ENCODE results near the gene BSDC1.

BSDC1 gene

GRCh38 chr1:32350785-32351398 lies 43.3 kb downstream of the BSDC1 start:
- Histone ChIP-seq H3K4me3 (ENCODE audit: low read length) (peak overlapping the region; percentile 76), H3K9ac (ENCODE audit: low read length) (peak overlapping the region; percentile 54), H3K36me3 (replicated peaks; ENCODE audit: low read depth, low read length) (no peaks in the 10 kb centered on the region), H3K4me1 (ENCODE audit: low read length) (peaks cover 11% of the 10 kb centered on the region), H3K27me3 (ENCODE audit: low read depth, low read length) (no peaks in the 10 kb centered on the region), H2AFZ (ENCODE audit: low read depth, low read length) (peak overlapping the region; percentile 55; the same call in 1 of the 2 replicates), H3K79me2 (ENCODE audit: low read length) (no peaks in the 10 kb centered on the region), H3K9me3 (ENCODE audit: insufficient read depth, low read length) (no peaks in the 10 kb centered on the region), H3K27ac (ENCODE audit: low read length) (0 out of 2 replicates have a peak overlapping the region, but pooled peaks have one; percentile 25), H3K4me2 (ENCODE audit: low read length) (peak overlapping the region; percentile 51), H4K20me1 (ENCODE audit: insufficient read depth, low read length) (no peaks in the 10 kb centered on the region)
- TF ChIP-seq CTCF (IDR thresholded peaks at IDR 0.05; ENCODE audit: low read depth, low read length) = peak; percentile 50
- no peak for TF ChIP-seq EZH2phosphoT487 (IDR thresholded peaks at IDR 0.05; ENCODE audit: low read depth)

GRCh38 chr1:32349211-32349708 lies 45.0 kb downstream of the BSDC1 start:
- Histone ChIP-seq H3K9ac (ENCODE audit: low read length) (no peak overlapping the region), H3K79me2 (ENCODE audit: low read length) (no peaks in the 10 kb centered on the region), H3K36me3 (replicated peaks; ENCODE audit: low read depth, low read length) (no peaks in the 10 kb centered on the region), H3K4me2 (ENCODE audit: low read length) (no peak overlapping the region), H3K4me3 (ENCODE audit: low read length) (no peak overlapping the region), H4K20me1 (ENCODE audit: insufficient read depth, low read length) (no peaks in the 10 kb centered on the region), H2AFZ (ENCODE audit: low read depth, low read length) (no peak overlapping the region), H3K27me3 (ENCODE audit: low read depth, low read length) (no peaks in the 10 kb centered on the region), H3K27ac (ENCODE audit: low read length) (no peak overlapping the region), H3K9me3 (ENCODE audit: insufficient read depth, low read length) (no peaks in the 10 kb centered on the region), H3K4me1 (ENCODE audit: low read length) (peaks cover 11% of the 10 kb centered on the region)
- TF ChIP-seq CTCF (IDR thresholded peaks at IDR 0.05; ENCODE audit: low read depth, low read length) (no peak), EZH2phosphoT487 (IDR thresholded peaks at IDR 0.05; ENCODE audit: low read depth) (no peak)

GRCh38 chr1:32346532-32347157 lies 47.6 kb downstream of the BSDC1 start:
- H3K4me2 ChIP-seq (ENCODE audit: low read length) = no peak overlapping the region
- H3K27ac ChIP-seq (ENCODE audit: low read length) = no peak overlapping the region
- no peaks in the 10 kb centered on the region for H3K36me3 ChIP-seq (replicated peaks; ENCODE audit: low read depth, low read length)
- no peak overlapping the region for H2AFZ ChIP-seq (ENCODE audit: low read depth, low read length)
- no peak overlapping the region for H3K4me3 ChIP-seq (ENCODE audit: low read length)
- TF ChIP-seq EZH2phosphoT487 (IDR thresholded peaks at IDR 0.05; ENCODE audit: low read depth) (no peak), CTCF (IDR thresholded peaks at IDR 0.05; ENCODE audit: low read depth, low read length) (no peak)
- no peaks in the 10 kb centered on the region for H3K79me2 ChIP-seq (ENCODE audit: low read length)
- no peaks in the 10 kb centered on the region for H3K9me3 ChIP-seq (ENCODE audit: insufficient read depth, low read length)
- H3K9ac ChIP-seq (ENCODE audit: low read length) = no peak overlapping the region
- H3K4me1 ChIP-seq (ENCODE audit: low read length) = peaks cover 11% of the 10 kb centered on the region
- no peaks in the 10 kb centered on the region for H4K20me1 ChIP-seq (ENCODE audit: insufficient read depth, low read length)
- H3K27me3 ChIP-seq (ENCODE audit: low read depth, low read length) = no peaks in the 10 kb centered on the region

GRCh38 chr1:32345289-32345827 lies 48.9 kb downstream of the BSDC1 start:
- TF ChIP-seq CTCF (IDR thresholded peaks at IDR 0.05; ENCODE audit: low read depth, low read length) (no peak), EZH2phosphoT487 (IDR thresholded peaks at IDR 0.05; ENCODE audit: low read depth) (no peak)
- Histone ChIP-seq H4K20me1 (ENCODE audit: insufficient read depth, low read length) (no peaks in the 10 kb centered on the region), H3K4me2 (ENCODE audit: low read length) (no peak overlapping the region), H3K79me2 (ENCODE audit: low read length) (no peaks in the 10 kb centered on the region), H3K27me3 (ENCODE audit: low read depth, low read length) (no peaks in the 10 kb centered on the region), H2AFZ (ENCODE audit: low read depth, low read length) (no peak overlapping the region), H3K9ac (ENCODE audit: low read length) (no peak overlapping the region), H3K9me3 (ENCODE audit: insufficient read depth, low read length) (no peaks in the 10 kb centered on the region), H3K4me3 (ENCODE audit: low read length) (no peak overlapping the region), H3K4me1 (ENCODE audit: low read length) (peaks cover 10% of the 10 kb centered on the region), H3K27ac (ENCODE audit: low read length) (no peak overlapping the region), H3K36me3 (replicated peaks; ENCODE audit: low read depth, low read length) (no peaks in the 10 kb centered on the region)

All from OCI-LY3 (cell line).